Neural cell (in vitro differentiated cells): ENCODE results near the gene SLC41A1. TPM values are rescaled to one million over a fixed set of nuclear protein-coding genes. Genes with fewer than 3 reads are reported as not detected.

Experiments
- H2AFZ ChIP-seq: fragments of 200-600, 300-800 bp; sonication (generic), shearing (Covaris generic); 2 replicates; pipeline ENCODE4 v1.6.0; 2014; ENCODE audit warnings: low read depth, mild to moderate bottlenecking, antibody characterized with exemption, low read length, moderate library complexity
- H3F3A ChIP-seq: fragments of 200-600 bp; shearing (Covaris generic); 2 replicates; pipeline ENCODE4 v1.6.1; 2016; ENCODE audit warnings: mild to moderate bottlenecking, moderate library complexity, mixed read lengths, antibody characterized with exemption, low read length; ENCODE audit not compliant: insufficient read depth, poor library complexity, severe bottlenecking
- H3K27ac ChIP-seq: fragments of 200-600, 300-800 bp; sonication (generic), shearing (Covaris generic); 2 replicates; pipeline ENCODE4 v1.5.1; 2014; ENCODE audit warnings: mild to moderate bottlenecking, low read length, moderate library complexity
- H3K27me3 ChIP-seq: fragments of 300-800, 200-600 bp; sonication (generic), shearing (Covaris generic); 2 replicates; pipeline ENCODE4 v1.6.0; 2014; ENCODE audit warnings: mild to moderate bottlenecking, low read depth, low read length, moderate library complexity; ENCODE audit not compliant: insufficient read depth
- H3K36me3 ChIP-seq: fragments of 300-800, 200-600 bp; sonication (generic), shearing (Covaris generic); 2 replicates; pipeline ENCODE4 v1.5.1; 2014; ENCODE audit warnings: mild to moderate bottlenecking, antibody characterized with exemption, low read length, moderate library complexity; ENCODE audit not compliant: insufficient read depth
- H3K4me2 ChIP-seq: fragments of 300-800, 200-600 bp; sonication (generic), shearing (Covaris generic); 2 replicates; pipeline ENCODE4 v1.6.0; 2014; ENCODE audit warnings: mild to moderate bottlenecking, low read length
- H3K4me3 ChIP-seq: fragments of 300-800, 200-600 bp; sonication (generic), shearing (Covaris generic); 2 replicates; pipeline ENCODE4 v1.5.1; 2014; ENCODE audit warnings: mild to moderate bottlenecking, low read length, moderate library complexity
- H3K79me2 ChIP-seq: fragments of 200-600 bp; shearing (Covaris generic); replicated peaks from 2 replicates; pipeline ENCODE4 v1.6.0; 2014; ENCODE audit warnings: mild to moderate bottlenecking, low read length, moderate library complexity; ENCODE audit not compliant: insufficient read depth
- H3K9ac ChIP-seq: fragments of 300-800, 200-600 bp; sonication (generic), shearing (Covaris generic); 2 replicates; pipeline ENCODE4 v1.6.1; 2016; ENCODE audit warnings: mild to moderate bottlenecking, low read length, mixed read lengths
- H3K9me2 ChIP-seq: fragments of 200-600 bp; shearing (Covaris generic); 2 replicates; pipeline ENCODE4 v1.6.1; 2016; ENCODE audit warnings: mild to moderate bottlenecking, low read length, mixed read lengths; ENCODE audit not compliant: insufficient read depth
- H3K9me3 ChIP-seq: fragments of 200-600, 300-800 bp; sonication (generic), shearing (Covaris generic); 2 replicates; pipeline ENCODE4 v1.6.1; 2016; ENCODE audit warnings: mild to moderate bottlenecking, mixed run types, low read length, moderate library complexity, mixed read lengths
- H4K20me1 ChIP-seq: fragments of 200-600 bp; shearing (Covaris generic); 2 replicates; pipeline ENCODE4 v1.6.1; 2016; ENCODE audit warnings: mild to moderate bottlenecking, mixed run types; ENCODE audit not compliant: insufficient read depth
- CTCF ChIP-seq: fragments of 450-650 bp; IDR thresholded peaks from 2 replicates; pipeline ENCODE4 v1.5.1; 2014; ENCODE audit warnings: antibody characterized with exemption, mild to moderate bottlenecking, moderate library complexity; ENCODE audit not compliant: poor library complexity, severe bottlenecking
- EP300 ChIP-seq: fragments of 450-650 bp; conservative IDR thresholded peaks from 2 replicates; pipeline ENCODE4 v1.6.1; 2014; ENCODE audit warnings: antibody characterized with exemption, mild to moderate bottlenecking, moderate library complexity; ENCODE audit not compliant: poor library complexity, severe bottlenecking
- EZH2 ChIP-seq: fragments of 200-600, 300-800 bp; shearing (Covaris generic), sonication (generic); IDR thresholded peaks from 2 replicates; pipeline ENCODE4 v1.6.1; 2014; ENCODE audit warnings: antibody characterized with exemption, low read length, borderline replicate concordance, mild to moderate bottlenecking; ENCODE audit not compliant: insufficient read depth, poor library complexity, severe bottlenecking
- MXI1 ChIP-seq: fragments of 450-650 bp; conservative IDR thresholded peaks from 2 replicates; pipeline ENCODE4 v1.6.1; 2014; ENCODE audit warnings: antibody characterized with exemption, mild to moderate bottlenecking; ENCODE audit not compliant: poor library complexity, severe bottlenecking
- POLR2AphosphoS5 ChIP-seq: IDR thresholded peaks from 2 replicates; pipeline ENCODE4 v1.6.1; 2012
- RAD21 ChIP-seq: fragments of 450-650 bp; conservative IDR thresholded peaks from 2 replicates; pipeline ENCODE4 v1.6.1; 2014; ENCODE audit warnings: antibody characterized with exemption, mild to moderate bottlenecking, moderate library complexity
- REST ChIP-seq: IDR thresholded peaks from 2 replicates; pipeline ENCODE4 v1.6.1; 2012; ENCODE audit warnings: borderline replicate concordance
- SMC3 ChIP-seq: fragments of 450-650 bp; conservative IDR thresholded peaks from 2 replicates; pipeline ENCODE4 v1.6.1; 2014; ENCODE audit warnings: antibody characterized with exemption, mild to moderate bottlenecking, moderate library complexity; ENCODE audit not compliant: poor library complexity
- TAF1 ChIP-seq: IDR thresholded peaks from 2 replicates; pipeline ENCODE4 v1.6.1; 2012; ENCODE audit warnings: low read depth
- polyA plus RNA-seq: library from polyadenylated mRNA; depleted of rRNA; stranded (reverse); fragments of >200 nt; gene quantifications from 2 replicates; pipeline ENCODE4 v1.2.3, GENCODE V29; 2014

Gene SLC41A1
- polyA plus RNA-seq, 1 donor from 2014 or later, result 4.2 TPM

GRCh38 chr1:205852969-205853368 lies 40.0 kb upstream of the SLC41A1 start:
- TF ChIP-seq POLR2AphosphoS5, result no peak
- no peak for TF ChIP-seq REST
- TF ChIP-seq SMC3, result no peak
- no peak for TF ChIP-seq TAF1
- no peaks in the 10 kb centered on the region for H3K9me3 ChIP-seq
- H3K4me3 ChIP-seq, result no peak overlapping the region

GRCh38 chr1:205851993-205852392 lies 39.0 kb upstream of the SLC41A1 start:
- Histone ChIP-seq H3K4me2 (no peak overlapping the region), H3K36me3 (no peaks in the 10 kb centered on the region), H3F3A (no peaks in the 10 kb centered on the region), H3K4me3 (no peak overlapping the region), H3K9me2 (no peaks in the 10 kb centered on the region), H4K20me1 (no peaks in the 10 kb centered on the region), H3K79me2 (no peaks in the 10 kb centered on the region), H3K9ac (no peak overlapping the region), H3K27ac (no peak overlapping the region), H2AFZ (no peak overlapping the region), H3K27me3 (no peaks in the 10 kb centered on the region), H3K9me3 (no peaks in the 10 kb centered on the region)
- TF ChIP-seq TAF1, result no peak
- no peak for TF ChIP-seq MXI1
- no peak for TF ChIP-seq RAD21
- no peak for TF ChIP-seq EP300
- no peak for TF ChIP-seq POLR2AphosphoS5

More at GRCh38 chr1:205852969-205853368, 40.0 kb upstream of the SLC41A1 start:
- Histone ChIP-seq H3K4me2 (no peak overlapping the region), H3K27ac (no peak overlapping the region), H3F3A (no peaks in the 10 kb centered on the region), H3K79me2 (no peaks in the 10 kb centered on the region), H4K20me1 (no peaks in the 10 kb centered on the region), H3K36me3 (no peaks in the 10 kb centered on the region), H3K27me3 (no peaks in the 10 kb centered on the region), H3K9me2 (no peaks in the 10 kb centered on the region), H3K9ac (no peak overlapping the region), H2AFZ (no peak overlapping the region)

- Histone ChIP-seq H3K9ac (no peak within 1 kb of the TSS), H2AFZ (no peak within 1 kb of the TSS), H3K27ac (no peak within 1 kb of the TSS), H3K9me2 (no peaks in the 10 kb centered on the region), H3K4me2 (no peak within 1 kb of the TSS), H3K79me2 (no peaks in the 10 kb centered on the region), H3K4me3 (no peak within 1 kb of the TSS), H3K27me3 (no peaks in the 10 kb centered on the region), H3K9me3 (no peaks in the 10 kb centered on the region), H4K20me1 (no peaks in the 10 kb centered on the region), H3F3A (no peaks in the 10 kb centered on the region), H3K36me3 (no peaks in the 10 kb centered on the region)
- TF ChIP-seq EZH2 (no peak), POLR2AphosphoS5 (no peak), REST (no peak), SMC3 (no peak), RAD21 (no peak), CTCF (no peak), MXI1 (no peak), TAF1 (no peak), EP300 (no peak)
These were observed 36.8 kb upstream of the SLC41A1 start, which contains the start of gene PM20D1 for GRCh38 chr1:205849619-205850355. Gene PM20D1, minus strand, starts transcription at chr1:205850132. Its CDS starts 60 bp downstream, at chr1:205850072.
